Activated CD4-positive, alpha-beta T cell treated with anti-CD3 and anti-CD28 coated beads, Interleukin-2, amount 10 ng/mL, durations not matched to agents 7 days and 5 days (primary cell): ENCODE results near the gene FARP2. TPM values are rescaled to one million over a fixed set of nuclear protein-coding genes. Genes with fewer than 3 reads are reported as not detected.
"Not testable (repeated sequence)": the region's sequence is repeated elsewhere in the genome, so short reads cannot be mapped to it uniquely, and the experiment has no call there.

Source experiments
- CTCF ChIA-PET: fragments of 350-600 bp; sonication (Branson Sonifier 250); formaldehyde crosslinking; loops from one replicate; lab custom pipeline; 2021; ENCODE audit warnings: antibody characterized with exemption; lab: Charles Lee
- POLR2A ChIA-PET: fragments of 350-600 bp; sonication (Branson Sonifier 250); formaldehyde crosslinking; loops from one replicate; lab custom pipeline; 2021; ENCODE audit warnings: antibody characterized with exemption; lab: Charles Lee
- DNase-seq: peaks from one replicate; pipeline ENCODE4 v3.0.0-alpha.2; 2020
- H3K27ac Mint-ChIP-seq: one replicate; pipeline ENCODE4 v1.8.0; 2021; ENCODE audit warnings: mild to moderate bottlenecking, moderate library complexity, mixed read lengths
- H3K27me3 Mint-ChIP-seq: one replicate; pipeline ENCODE4 v1.8.0; 2021; ENCODE audit warnings: mixed read lengths
- H3K36me3 Mint-ChIP-seq: one replicate; pipeline ENCODE4 v1.8.0; 2021; ENCODE audit warnings: low read depth, mixed read lengths
- H3K4me1 Mint-ChIP-seq: one replicate; pipeline ENCODE4 v1.8.0; 2021; ENCODE audit warnings: mixed read lengths
- H3K4me3 Mint-ChIP-seq: one replicate; pipeline ENCODE4 v1.8.0; 2021; ENCODE audit warnings: mild to moderate bottlenecking, moderate library complexity, mixed read lengths
- H3K9me3 Mint-ChIP-seq: one replicate; pipeline ENCODE4 v1.8.0; 2021; ENCODE audit warnings: mixed read lengths
- total RNA-seq, 2 experiments: library from RNA; stranded (reverse); gene quantifications; one replicate each; pipeline ENCODE4 v1.2.3, GENCODE V29; 2021

Gene FARP2
- total RNA-seq, 2 experiments from 2014 or later, result 18.2 to 18.4 TPM

DNA sequence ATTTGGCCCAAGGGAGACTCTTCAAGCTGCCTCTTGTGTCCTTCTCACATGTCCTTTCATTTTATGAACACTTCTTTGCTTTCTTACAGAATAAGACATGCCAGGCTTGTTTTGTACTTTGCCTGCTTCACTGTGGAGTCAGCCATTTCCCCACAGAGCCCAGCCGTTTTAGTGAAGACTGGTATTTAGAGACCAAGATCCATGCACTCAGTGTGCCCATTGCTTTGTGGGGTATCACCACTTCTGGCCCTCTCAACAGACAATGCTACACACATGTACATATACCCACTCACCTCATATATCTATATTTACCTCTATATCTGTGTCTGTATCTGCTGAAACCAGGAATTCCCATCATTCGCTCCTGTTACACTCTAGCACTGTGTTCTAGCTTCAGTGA lies 74.1 kb downstream of the FARP2 start:
- ChIA-PET POLR2A (no interaction called here), CTCF (no interaction called here)
- Mint-ChIP-seq H3K27ac (no peak overlapping the region), H3K27me3 (no peaks in the 10 kb centered on the region), H3K4me3 (no peak overlapping the region), H3K9me3 (no peaks in the 10 kb centered on the region), H3K36me3 (peaks cover 10% of the 10 kb centered on the region), H3K4me1 (no peaks in the 10 kb centered on the region)
- DNase-seq, result no peak

- Mint-ChIP-seq H3K36me3 (peaks cover 23% of the 10 kb centered on the region), H3K27me3 (no peaks in the 10 kb centered on the region), H3K9me3 (no peaks in the 10 kb centered on the region), H3K27ac (no peak overlapping the region), H3K4me3 (no peak overlapping the region), H3K4me1 (no peaks in the 10 kb centered on the region)
- CTCF ChIA-PET, result interaction anchor here (0.8 to 1.6 kb wide), 3 partner anchors 19 to 43 kb away, joined by 3 to 5 read pairs (median 5); no protein-coding TSS in a partner anchor
- no peak for DNase-seq
- POLR2A ChIA-PET, result no interaction called here
Measured at GRCh38 chr2:241432824-241433448, 76.9 kb downstream of the FARP2 start.

- POLR2A ChIA-PET, result no interaction called here
- no peaks in the 10 kb centered on the region for H3K9me3 Mint-ChIP-seq
- H3K36me3 Mint-ChIP-seq, result peaks cover 32% of the 10 kb centered on the region
- CTCF ChIA-PET, result no interaction called here
- H3K27me3 Mint-ChIP-seq, result peaks cover 10% of the 10 kb centered on the region
- no peak overlapping the region for H3K27ac Mint-ChIP-seq
- DNase-seq, result no peak
- no peaks in the 10 kb centered on the region for H3K4me1 Mint-ChIP-seq
- H3K4me3 Mint-ChIP-seq, result no peak overlapping the region
Measured at GRCh38 chr2:241437179-241437578, 81.1 kb downstream of the FARP2 start.

GRCh38 chr2:241441492-241441891 lies 85.4 kb downstream of the FARP2 start:
- POLR2A ChIA-PET, result no interaction called here
- H3K27me3 Mint-ChIP-seq, result peaks cover 23% of the 10 kb centered on the region
- peaks cover 34% of the 10 kb centered on the region for H3K4me1 Mint-ChIP-seq
- no peak for DNase-seq
- H3K27ac Mint-ChIP-seq, result no peak overlapping the region
- H3K9me3 Mint-ChIP-seq, result no peaks in the 10 kb centered on the region
- H3K36me3 Mint-ChIP-seq, result peaks cover 35% of the 10 kb centered on the region
- H3K4me3 Mint-ChIP-seq, result no peak overlapping the region
- CTCF ChIA-PET, result no interaction called here

- POLR2A ChIA-PET, result no interaction called here
- H3K4me1 Mint-ChIP-seq, result peaks cover 34% of the 10 kb centered on the region
- H3K36me3 Mint-ChIP-seq, result peaks cover 28% of the 10 kb centered on the region
- H3K27me3 Mint-ChIP-seq, result peaks cover 37% of the 10 kb centered on the region
- peak overlapping the region; percentile 1 for H3K27ac Mint-ChIP-seq
- DNase-seq, result peak; percentile 94
- peak overlapping the region; percentile 14 for H3K4me3 Mint-ChIP-seq
- no peaks in the 10 kb centered on the region for H3K9me3 Mint-ChIP-seq
- CTCF ChIA-PET, result interaction anchor here (0.9 to 1.5 kb wide), 3 partner anchors 9 to 66 kb away, joined by 3 read pairs; no protein-coding TSS in a partner anchor
Measured at GRCh38 chr2:241443486-241444223, 87.6 kb downstream of the FARP2 start.

DNA sequence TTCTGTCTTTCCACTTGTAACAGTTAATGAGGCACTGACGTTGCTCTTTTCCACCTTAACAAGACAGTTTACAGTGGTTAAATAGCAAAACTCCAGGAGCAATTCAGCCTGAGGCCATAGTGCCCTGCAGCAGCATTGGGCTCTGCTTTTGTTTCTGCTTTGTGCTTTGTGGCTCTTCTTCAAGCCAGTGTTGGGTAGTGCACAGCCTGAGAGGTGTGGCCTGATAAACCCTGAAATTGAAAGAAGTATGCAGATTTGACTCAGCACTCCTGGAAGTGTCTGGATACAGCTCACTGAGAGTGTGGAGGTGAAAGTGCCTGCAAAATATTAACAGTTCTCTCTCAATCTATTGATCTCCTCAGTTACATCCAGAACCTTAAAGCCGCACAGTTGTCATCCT lies 89.3 kb downstream of the FARP2 start:
- peaks cover 23% of the 10 kb centered on the region for H3K36me3 Mint-ChIP-seq
- peaks cover 42% of the 10 kb centered on the region for H3K27me3 Mint-ChIP-seq
- no peak overlapping the region for H3K4me3 Mint-ChIP-seq
- DNase-seq, result peak; percentile 38
- H3K4me1 Mint-ChIP-seq, result peaks cover 34% of the 10 kb centered on the region
- H3K27ac Mint-ChIP-seq, result no peak overlapping the region
- ChIA-PET POLR2A (interaction anchor here (0.5 kb wide), 1 partner anchor 35 kb away, joined by 3 read pairs; no protein-coding TSS in a partner anchor), CTCF (no interaction called here)
- no peaks in the 10 kb centered on the region for H3K9me3 Mint-ChIP-seq

DNA sequence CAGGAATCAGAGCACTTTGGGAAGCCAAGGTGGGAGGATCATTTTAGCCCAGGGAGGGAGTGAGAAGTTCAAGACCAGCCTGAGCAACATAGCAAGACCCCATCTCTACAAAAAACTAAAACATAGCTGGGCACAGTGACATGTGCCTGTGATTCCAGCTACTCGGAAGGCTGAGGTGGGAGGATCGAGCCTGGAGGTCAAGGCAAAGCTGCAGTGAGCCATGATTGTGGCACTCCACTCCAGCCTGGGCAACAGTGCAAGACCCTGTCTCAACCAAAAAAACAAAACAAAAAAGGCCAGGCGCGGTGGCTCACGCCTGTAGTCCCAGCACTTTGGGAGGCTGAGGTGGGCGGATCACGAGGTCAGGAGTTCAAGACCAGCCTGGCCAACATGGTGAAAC lies 94.0 kb downstream of the FARP2 start:
- H3K27ac Mint-ChIP-seq, DNase-seq, H3K4me3 Mint-ChIP-seq, H3K9me3 Mint-ChIP-seq, POLR2A ChIA-PET, H3K36me3 Mint-ChIP-seq: not testable (repeated sequence)
- Mint-ChIP-seq H3K4me1 (peaks cover 11% of the 10 kb centered on the region), H3K27me3 (peaks cover 43% of the 10 kb centered on the region)
- CTCF ChIA-PET, result interaction anchor here (0.7 kb wide), 1 partner anchor 36 kb away, joined by 3 read pairs; no protein-coding TSS in a partner anchor

DNA sequence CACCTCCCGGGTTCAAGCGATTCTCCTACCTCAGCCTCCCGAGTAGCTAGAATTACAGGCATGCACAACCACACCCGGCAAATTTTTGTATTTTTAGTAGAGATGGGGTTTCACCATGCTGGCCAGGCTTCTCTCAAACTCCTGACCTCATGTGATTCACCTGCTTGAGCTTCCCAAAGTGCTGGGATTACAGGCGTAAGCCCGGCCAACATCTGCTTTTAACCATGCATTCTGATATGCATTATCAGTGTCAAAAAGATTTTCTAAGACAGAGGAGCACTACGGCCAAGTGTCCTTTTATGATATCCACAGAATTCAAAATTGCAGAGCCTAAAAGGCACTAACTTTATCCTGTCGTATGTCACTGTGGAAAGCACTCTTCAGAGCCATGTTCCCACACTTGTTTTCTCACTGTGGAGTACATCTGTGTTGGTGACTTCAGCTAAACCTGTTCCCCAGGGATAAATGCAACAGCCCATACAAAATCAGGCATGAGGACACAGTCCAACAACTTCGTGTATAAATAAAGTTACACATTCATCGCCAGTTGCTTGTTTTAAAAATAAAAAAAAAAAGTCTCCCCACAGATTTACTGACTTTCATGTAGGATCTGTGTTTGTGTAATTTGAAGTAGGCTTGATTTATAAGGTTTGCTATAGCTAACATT lies 95.9 kb downstream of the FARP2 start:
- Mint-ChIP-seq H3K27ac (no peak overlapping the region), H3K4me3 (no peak overlapping the region), H3K9me3 (no peaks in the 10 kb centered on the region), H3K27me3 (peaks cover 42% of the 10 kb centered on the region), H3K4me1 (no peaks in the 10 kb centered on the region), H3K36me3 (peaks cover 3% of the 10 kb centered on the region)
- no peak for DNase-seq
- CTCF ChIA-PET, result interaction anchor here (0.6 to 2.0 kb wide), 6 partner anchors 8 to 56 kb away, joined by 3 to 5 read pairs (median 3); no protein-coding TSS in a partner anchor
- POLR2A ChIA-PET, result no interaction called here

DNA sequence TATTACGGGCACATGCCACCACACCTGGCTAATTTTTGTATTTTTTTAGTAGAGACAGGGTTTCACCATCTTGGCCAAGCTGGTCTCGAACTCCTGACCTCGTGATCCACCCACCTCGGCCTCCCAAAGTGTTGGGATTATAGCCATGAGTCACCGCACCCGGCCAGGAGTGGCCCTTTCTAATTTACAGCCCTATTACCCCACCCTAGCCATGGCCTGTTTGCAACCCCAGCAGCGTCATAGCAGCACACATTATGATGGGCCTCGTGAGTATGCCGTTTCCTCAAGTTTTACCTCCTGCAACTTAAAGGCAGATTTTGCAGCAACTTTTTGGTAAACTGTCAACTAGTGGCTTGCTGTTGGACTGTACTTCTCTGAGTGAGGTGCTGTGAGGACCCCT lies 97.8 kb downstream of the FARP2 start:
- H3K27me3 Mint-ChIP-seq, result peaks cover 28% of the 10 kb centered on the region
- H3K27ac Mint-ChIP-seq, H3K4me3 Mint-ChIP-seq, H3K36me3 Mint-ChIP-seq, H3K4me1 Mint-ChIP-seq, CTCF ChIA-PET, POLR2A ChIA-PET, H3K9me3 Mint-ChIP-seq, DNase-seq: not testable (repeated sequence)

- ChIA-PET POLR2A (no interaction called here), CTCF (no interaction called here)
- H3K4me1 Mint-ChIP-seq, result no peaks in the 10 kb centered on the region
Measured at GRCh38 chr2:241454837-241455485, 98.9 kb downstream of the FARP2 start.

GRCh38 chr2:241456546-241456945 lies 100.5 kb downstream of the FARP2 start:
- CTCF ChIA-PET, result no interaction called here
- no peak for DNase-seq
- Mint-ChIP-seq H3K27me3 (peaks cover 21% of the 10 kb centered on the region), H3K27ac (no peak overlapping the region), H3K9me3 (no peaks in the 10 kb centered on the region), H3K4me3 (no peak overlapping the region), H3K4me1 (no peaks in the 10 kb centered on the region), H3K36me3 (no peaks in the 10 kb centered on the region)
- POLR2A ChIA-PET, result no interaction called here

More at GRCh38 chr2:241454837-241455485, 98.9 kb downstream of the FARP2 start:
- DNase-seq, result no peak
- H3K27me3 Mint-ChIP-seq, result peaks cover 26% of the 10 kb centered on the region
- no peaks in the 10 kb centered on the region for H3K9me3 Mint-ChIP-seq
- no peaks in the 10 kb centered on the region for H3K36me3 Mint-ChIP-seq
- H3K27ac Mint-ChIP-seq, result no peak overlapping the region
- H3K4me3 Mint-ChIP-seq, result no peak overlapping the region

GRCh38 chr2:241458687-241459086 lies 102.6 kb downstream of the FARP2 start:
- Mint-ChIP-seq H3K36me3 (no peaks in the 10 kb centered on the region), H3K27me3 (peaks cover 13% of the 10 kb centered on the region), H3K9me3 (no peaks in the 10 kb centered on the region), H3K4me3 (no peak overlapping the region), H3K27ac (no peak overlapping the region), H3K4me1 (no peaks in the 10 kb centered on the region)
- ChIA-PET CTCF (no interaction called here), POLR2A (no interaction called here)
- no peak for DNase-seq
